Measurements from ENCODE around the gene NEU1.
"Not testable (repeated sequence)": the region's sequence is repeated elsewhere in the genome, so short reads cannot be mapped to it uniquely, and the experiment has no call there.

Gene NEU1

DNA sequence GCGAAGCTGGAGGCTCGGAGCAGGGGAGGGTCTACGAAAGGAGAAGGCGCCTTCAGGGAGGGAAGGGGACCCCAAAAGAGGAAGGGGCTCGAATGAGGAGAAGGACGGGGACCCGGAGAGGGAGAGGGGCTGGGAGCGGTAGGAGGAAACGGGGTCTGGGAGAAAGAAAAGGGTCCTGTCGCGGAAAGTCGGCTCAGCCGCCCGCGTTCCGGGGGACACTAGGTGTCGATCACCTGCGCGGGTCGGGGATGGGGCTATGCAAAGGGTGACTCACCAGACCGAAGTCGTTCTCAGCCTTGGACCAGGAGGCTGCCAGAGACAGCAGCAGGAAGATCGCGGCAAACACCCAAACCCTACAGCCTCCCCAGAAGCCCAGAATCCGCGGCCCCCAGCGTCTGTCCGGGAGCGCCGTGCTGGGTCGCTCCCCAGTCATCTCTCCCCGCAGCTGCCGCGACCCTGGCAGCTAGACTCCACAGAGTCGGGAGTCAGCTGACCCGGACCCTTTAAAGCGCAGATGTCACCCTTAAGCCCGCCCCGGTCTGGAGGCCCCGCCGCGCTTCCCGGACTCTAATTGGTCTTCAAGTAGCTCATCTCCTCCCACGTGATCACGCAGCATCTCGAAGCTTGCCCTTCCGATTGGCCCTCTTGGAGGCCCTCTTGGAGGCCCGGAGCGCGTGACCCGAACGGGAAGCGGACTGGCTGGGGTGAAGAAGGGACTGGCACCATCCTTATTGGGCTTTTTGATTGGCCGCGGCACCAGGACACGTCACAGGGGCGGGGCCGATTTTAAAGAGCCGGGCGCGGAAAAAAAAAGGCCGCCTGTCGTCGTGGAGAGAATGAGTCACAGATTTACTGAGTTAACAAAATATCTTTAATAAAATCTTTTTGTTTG is at the start of gene NEU1:
NEU1 (minus strand) TSS at position 478 of the 892 bp plus-strand sequence; CDS start at position 433, 45 bp downstream.
- peak; percentile 96 to 99 (median 99) for DNase-seq (ENCODE audit: low read depth in 2 of 3, low spot score in 1 of 3)

DNA sequence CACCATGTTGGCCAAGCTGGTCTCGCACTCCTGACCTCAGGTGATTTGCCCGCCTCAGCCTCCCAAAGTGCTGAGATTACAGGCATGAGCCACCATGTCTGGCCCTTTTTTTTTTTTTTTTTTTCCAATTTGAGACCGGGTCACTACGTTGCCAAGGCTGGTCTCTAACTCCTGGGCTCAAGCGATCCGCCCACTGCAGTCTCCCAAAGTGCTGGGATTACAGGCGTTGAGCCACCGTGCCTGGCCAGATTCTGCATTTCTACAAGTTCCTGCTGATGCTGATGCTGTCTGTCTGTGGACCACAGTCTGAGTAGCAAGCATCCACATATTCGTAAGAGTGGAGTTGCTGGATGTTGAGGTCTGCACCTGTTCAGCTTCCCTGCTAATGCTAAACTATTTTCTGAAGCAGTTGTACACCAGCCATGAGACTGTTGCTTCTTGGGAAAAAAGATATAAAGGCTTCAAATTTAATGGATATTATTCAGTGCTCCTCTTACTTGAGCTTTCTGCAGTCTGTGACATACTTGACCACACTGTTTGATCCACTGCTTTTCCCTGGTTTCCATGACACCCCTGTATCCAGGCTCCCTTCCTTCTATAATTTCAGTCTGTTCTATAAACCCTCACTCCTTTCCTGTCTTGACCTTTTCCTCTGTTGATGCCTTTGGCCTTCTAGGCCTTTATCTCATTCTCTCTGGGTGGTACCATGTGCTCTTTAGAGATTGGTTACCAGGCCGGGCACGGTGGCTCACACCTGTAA is 49.4 kb upstream of the NEU1 start:
- DNase-seq (ENCODE audit: low read depth in 2 of 3, low spot score in 1 of 3): no peak

DNA sequence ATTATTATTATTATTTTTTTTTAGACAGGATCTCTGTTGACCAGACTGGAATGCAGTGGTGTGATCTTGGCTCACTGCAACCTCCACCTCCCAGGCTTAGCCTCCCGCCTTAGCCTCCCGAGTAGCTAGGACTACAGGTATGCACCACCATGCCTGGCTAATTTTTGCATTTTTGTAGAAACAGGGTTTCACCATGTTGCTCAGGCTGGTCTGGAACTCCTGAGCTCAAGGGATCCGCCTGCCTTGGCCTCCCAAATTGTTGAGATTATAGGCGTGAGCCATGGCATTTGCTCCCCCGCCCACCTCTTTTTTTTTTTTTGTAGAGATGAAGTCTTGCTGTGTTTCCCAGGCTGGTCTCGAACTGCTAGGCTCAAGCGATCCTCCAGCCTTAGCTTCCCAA is 46.7 kb upstream of the NEU1 start:
- DNase-seq (ENCODE audit: low read depth in 2 of 3, low spot score in 1 of 3): not testable (repeated sequence)

DNA sequence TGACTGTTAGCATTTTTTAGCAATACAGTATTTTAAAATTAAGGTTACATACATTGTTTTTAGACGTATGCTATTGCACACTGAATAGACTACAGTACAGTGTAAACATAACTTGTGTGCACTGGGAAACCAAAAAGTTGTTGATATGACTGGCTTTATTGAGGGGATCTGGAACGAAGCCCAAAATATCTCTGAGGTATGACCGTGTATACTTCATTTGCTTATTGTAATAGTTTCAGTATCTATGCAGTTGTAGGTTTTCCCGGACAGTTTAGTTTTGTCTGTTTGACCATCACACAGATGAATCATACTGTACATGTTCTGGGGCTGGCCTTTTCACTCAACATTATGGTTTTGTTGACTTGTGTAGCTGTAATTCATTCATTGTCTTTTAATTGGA is 46.2 kb upstream of the NEU1 start:
- no peak for DNase-seq (ENCODE audit: low read depth in 2 of 3, low spot score in 1 of 3)

DNA sequence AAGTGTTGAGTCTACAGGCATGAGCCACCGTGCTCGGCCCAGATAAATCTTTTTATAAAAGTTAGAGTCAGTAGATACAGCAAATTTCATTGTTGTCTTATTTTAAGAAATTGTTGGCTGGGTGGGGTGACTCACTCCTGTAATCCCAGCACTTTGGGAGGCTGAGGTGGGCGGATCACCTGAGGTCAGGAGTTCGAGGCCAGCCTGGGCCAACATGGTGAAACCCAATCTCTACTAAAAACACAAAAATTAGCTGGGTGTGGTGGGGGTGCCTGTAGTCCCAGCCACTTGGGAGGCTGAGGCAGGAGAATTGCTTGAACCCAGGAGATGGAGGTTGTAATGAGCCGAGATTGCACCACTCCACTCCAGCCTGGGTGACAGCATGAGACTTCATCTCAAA is 45.6 kb upstream of the NEU1 start:
- DNase-seq (ENCODE audit: low read depth in 2 of 3, low spot score in 1 of 3): not testable (repeated sequence)

DNA sequence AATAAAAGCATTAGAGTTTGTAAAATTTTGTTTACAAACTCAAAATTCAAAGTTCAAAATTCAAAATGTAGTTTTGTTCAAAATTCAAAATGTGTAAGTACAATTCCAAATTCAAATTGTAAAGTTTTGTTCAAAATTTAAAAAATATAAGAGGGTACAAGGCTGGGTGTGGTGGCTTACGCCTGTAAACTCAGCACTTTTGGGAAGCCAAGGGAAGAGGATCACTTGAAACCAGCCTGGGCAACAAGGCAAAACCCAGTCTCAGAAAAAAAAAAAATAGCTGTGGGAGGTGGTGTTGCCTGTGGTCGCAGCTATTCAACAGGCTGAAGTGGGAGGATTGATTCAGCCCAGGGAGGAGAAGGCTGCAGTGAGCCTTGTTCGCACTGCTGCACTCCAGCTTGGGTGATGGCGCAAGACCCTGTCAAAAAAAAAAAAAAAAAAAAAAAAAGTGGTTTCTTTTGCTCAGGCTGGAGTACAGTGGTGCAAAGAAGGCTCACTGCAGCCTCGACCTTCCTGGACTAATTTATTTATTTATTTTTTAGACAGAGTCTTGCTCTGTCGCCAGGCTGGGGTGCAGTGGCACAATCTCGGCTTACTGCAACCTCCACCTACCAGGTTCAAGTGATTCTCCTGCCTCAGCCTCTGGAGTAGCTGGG is 44.7 kb upstream of the NEU1 start:
- no peak for DNase-seq (ENCODE audit: low read depth in 2 of 3, low spot score in 1 of 3)

DNA sequence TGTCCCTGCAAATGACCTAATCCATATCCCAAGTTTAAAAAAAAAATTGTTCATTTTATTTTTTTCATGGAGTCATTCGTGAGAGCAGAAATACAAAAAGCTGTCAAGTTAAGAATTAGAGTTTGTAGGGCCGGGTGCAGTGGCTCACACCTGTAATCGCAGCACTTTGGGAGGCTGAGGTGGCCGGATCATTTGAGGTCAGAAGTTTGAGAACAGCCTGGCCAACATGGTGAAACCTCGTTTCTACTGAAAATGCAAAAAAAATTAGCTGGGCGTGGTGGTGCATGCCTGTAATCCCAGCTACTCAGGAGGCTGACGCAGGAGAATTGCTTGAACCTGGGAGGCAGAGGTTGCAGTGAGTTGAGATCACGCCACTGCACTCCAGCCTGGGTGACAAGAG is 44.1 kb upstream of the NEU1 start:
- not testable (repeated sequence) for DNase-seq (ENCODE audit: low read depth in 2 of 3, low spot score in 1 of 3)

DNA sequence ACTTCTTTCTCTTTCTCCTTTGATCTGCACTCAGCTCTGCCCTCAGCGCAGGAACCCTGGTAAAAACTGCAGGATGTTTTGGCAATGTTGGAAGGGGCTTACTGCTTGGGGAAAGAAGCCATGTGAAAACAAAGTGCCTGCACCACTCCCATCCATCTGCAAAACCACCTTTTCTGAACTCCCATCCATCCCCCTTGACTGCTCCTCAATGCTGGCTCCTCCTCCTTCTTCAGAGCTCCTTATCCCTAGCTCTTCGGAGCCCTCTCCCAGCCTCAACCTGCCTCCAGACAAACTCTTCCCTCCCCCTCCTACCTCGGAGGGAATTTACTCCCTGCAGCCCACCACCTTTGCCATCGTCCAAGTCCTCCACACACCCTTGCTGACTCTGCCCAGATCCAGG is 43.5 kb upstream of the NEU1 start:
- no peak for DNase-seq (ENCODE audit: low read depth in 2 of 3, low spot score in 1 of 3)

DNA sequence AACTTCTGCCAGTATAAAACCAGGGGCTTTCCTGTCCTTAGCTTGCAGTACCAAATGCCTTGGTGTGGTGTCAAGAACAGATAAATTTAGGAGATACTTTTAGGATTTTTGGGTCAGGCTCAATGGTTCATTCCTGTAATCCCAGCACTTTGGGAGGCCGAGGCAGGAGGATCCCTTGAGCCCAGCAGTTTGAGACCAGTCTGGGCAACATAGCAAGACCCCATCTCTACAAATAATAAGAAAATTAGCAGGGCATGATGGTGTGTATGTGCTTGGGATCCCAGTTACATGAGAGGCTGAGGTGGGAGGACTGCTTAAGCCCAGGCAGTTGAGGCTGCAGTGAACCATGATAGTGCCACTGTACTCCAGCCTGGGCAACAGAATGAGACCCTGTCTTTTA is 42.4 kb upstream of the NEU1 start:
- no peak for DNase-seq (ENCODE audit: low read depth in 2 of 3, low spot score in 1 of 3)

DNA sequence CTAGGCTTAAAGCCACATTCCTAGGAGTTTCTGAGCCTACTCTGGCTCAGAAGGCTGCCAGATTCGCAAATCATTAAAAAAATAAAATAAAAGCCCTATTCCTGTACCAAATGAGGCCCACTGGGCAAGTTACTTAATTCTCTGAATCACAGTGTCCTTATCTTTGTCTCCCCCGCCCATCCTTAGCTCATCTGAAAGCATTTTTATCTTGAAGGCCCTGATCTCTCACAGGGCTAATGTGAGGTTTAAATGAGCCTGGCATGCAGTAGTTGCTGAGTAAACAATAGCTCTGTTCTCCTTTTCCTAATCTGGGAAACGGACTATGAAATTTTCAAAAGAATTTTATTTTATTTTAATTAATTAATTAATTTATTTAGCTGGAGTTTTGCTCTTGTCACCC is 41.3 kb upstream of the NEU1 start:
- no peak for DNase-seq (ENCODE audit: low read depth in 2 of 3, low spot score in 1 of 3)

DNA sequence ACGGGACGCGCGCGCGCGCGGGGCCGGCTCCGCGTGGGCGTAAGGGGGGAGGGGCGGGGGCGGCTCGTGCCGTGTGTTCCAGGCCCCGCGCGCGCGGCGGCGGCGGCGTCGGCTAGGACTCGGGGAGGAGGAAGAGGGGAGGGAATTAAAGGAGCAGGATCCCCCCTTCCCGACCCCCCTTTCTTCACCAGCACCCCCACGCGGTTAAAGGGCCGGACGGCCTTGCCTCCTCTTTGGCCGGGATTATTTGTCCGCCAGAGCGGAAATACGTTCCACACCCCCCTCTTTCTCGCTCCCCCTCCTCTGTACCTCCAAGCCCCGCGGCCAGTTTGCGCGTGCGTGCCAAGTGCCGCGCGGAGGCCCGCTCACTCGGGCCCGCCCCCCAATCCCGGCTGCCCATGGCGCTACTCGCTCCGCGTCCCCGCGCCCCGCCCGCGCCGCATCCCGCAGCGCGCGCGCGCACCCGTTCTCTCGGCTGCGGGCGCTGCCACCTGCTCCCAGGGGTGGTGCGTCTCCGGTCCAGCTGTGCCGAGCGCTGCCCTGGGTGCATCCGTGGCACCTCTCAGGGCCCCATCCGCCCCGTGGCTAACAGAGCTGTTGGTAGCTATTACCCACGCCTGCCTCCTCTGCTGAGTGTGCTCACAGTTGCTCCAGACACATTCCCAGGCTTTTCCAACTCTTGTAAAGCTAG is 39.5 kb upstream of the NEU1 start, which contains the start of gene ZBTB12:
ZBTB12 (minus strand) TSS at position 134 of the 691 bp plus-strand sequence. CDS start 781 bp downstream, outside the sequence.
- peak; percentile 67 to 81 (median 74) for DNase-seq (ENCODE audit: low read depth in 2 of 3, low spot score in 1 of 3)

DNA sequence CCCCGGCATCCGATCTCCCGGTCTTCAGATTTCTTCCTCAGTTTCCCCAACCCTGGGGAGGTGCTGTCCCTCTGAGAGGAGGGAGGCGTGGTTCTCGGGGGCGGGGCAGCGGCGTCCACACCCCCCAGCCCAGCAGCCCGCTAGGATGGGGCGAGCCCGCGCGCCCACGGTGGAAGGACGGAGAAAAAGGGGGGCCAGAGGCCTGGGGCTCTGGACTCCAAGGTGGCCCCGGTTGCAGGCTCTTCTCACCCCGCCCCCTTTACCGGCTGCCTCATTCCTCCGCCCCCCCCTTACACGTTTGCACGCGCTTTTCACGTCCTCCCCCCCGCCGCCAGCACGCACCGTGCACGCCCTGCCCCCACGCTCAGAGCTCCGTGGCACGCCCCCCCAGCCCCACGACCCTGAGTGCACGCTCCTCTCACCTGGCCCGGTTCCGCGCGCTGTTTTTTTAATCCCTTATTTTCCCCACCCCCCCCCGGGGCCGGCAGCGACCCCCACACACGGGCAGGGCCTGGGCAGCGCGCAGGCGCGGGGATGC is 38.9 kb upstream of the NEU1 start:
- DNase-seq (ENCODE audit: low read depth in 2 of 3, low spot score in 1 of 3): peak; percentile 33 to 47 (median 37)

DNA sequence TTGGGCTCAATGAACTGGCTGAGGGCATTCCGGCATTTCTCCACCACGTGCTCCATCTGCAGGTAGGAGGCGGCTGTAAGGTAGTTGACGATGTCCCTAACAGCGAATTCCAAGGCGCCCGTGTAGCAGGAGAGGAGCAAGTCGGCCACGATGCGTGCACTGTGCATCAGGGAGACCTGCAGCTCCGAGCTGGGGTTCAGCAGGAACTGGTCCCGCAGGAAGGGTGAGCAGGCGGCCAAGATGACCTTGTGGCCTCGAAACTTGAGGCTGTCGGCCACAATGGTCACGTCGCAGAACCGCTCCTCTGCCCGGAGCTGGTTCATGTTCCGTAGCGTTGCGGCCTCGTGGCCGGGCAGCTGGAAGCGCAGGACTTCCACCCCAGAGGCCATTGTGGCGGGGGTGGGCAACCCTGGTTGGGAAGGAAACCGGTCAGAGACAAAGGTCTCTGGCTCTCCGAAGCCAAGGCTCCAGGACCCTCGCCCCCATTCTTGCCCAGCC is 38.3 kb upstream of the NEU1 start:
- no peak for DNase-seq (ENCODE audit: low read depth in 2 of 3, low spot score in 1 of 3)

DNA sequence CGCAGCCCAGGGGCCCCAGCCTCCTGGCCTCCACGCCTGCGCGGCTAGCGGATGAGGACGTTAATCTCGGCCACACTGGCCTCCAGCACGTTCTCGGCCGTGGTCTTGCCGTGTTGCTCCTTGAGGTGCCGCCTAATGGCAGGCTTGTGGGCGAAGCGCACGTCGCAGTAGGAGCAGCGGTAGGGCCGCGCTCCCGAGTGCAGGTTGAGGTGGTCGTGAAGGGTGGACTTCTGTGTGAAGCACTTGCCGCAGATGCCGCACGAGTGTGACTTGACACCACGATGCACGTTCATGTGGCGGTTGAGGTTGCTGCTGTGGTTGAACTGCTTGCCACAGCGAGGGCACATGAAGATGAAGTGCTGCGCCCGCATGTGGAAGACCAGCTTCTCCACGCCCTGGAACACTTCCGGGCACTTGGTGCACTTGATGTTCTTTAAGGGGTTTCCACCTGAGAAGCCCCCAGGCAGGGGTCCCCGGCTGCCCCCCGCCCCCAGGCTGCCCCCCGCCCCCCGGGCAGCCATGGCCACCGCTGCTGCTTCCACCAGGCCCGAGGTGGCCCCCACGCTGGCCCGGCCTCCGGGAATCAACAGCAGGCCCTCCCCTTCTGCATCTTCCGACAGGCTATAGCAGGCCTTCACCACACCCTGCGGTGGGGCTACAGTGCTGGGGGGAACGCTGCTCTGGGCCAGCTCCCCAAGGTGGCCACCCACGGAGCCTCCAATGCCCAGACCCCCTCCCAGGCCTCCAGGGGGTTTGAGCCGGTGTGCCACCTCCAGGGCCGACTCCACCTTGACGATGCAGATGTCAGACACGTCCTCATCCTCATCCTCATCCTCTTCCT is 37.5 kb upstream of the NEU1 start:
- no peak for DNase-seq (ENCODE audit: low read depth in 2 of 3, low spot score in 1 of 3)

DNA sequence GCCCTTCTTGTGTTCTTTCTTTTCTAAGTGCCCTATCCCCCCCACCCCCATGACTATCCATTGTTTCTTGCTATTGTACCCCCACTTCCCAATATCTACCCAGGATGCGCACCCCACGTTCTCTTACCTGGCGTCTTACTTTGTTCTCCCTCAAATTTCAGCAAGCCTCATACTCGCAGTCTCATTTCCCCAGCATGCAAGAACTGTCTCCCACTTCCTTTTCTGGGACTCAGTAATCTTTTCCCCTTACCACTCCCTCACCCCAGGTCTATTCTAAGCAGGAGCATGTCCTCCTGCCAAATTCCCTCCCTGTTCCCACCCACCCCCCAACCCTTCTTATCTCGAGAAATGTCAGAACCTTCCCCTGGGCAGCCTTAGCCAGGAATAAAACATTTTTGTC is 36.6 kb upstream of the NEU1 start:
- no peak for DNase-seq (ENCODE audit: low read depth in 2 of 3, low spot score in 1 of 3)

DNA sequence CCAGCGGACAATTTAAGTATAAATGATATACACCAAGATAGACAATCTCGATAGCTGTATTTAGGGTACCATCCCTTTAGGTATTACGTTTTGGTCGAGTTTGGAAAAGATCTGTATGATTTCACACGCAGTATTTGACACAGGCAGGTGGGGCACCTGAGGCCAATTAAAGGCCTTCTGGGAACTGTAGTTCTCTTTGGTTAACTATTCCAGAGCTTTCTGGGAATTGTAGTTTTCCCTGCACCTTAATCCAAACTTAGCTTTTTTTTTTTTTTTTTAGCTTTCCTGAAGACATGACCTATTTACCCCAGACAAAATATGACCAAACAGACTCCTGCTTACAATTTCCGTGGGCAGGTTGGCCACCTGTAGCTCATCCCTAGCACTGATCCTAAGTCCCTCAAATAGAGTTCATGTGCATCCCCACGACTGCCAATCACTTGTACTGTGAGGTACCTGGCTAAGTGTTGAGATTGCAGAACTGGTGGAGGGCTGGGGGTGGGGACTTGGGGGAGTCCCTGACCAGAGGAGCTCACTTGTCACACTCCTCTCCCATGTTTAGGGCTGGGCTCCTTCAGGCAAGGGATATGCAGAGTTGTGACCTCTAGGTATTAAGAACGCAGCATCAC is 35.9 kb upstream of the NEU1 start:
- DNase-seq (ENCODE audit: low read depth in 2 of 3, low spot score in 1 of 3): no peak

DNA sequence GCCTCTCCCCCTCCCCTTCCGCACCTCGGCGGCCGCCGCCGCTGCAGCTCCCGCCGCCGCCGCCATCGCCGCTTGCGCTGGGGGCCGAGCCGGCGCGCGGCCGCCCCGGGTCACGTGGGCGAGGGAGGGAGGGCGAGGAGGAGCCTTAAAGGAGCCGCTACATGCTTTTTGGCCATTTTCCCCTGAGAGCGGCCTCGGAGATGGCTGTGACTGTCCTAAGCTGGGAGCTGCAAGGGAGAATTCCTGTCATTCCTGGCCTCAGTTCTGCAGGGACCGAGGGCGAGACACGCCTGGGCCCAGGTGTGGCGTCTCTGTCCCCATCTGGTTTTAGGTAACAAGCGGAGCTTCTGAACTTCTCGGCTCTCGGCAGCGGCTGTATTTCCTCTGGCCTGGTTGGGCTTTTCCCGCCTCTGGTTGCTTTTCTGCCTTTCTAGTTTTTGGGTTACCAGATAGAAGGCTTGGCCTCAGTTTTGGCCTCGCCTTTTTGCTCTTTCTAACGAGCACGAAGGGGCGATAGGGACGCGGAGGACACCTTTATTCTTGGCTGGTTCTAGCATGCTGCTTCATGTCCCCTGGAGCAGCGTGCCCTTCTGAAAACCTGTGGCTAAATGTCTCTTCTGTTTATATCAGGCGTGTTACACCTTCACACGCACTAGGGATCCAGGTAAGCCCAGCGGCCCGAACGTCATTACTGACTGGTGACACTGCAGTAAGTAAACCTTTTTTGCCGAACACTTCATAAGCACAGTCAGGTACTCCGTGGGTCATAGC is 35.2 kb upstream of the NEU1 start, which contains the start of gene EHMT2:
EHMT2 (minus strand) TSS at position 87 of the 771 bp plus-strand sequence; CDS start at position 66, 21 bp downstream.
- peak; percentile 68 to 84 (median 72) for DNase-seq (ENCODE audit: low read depth in 2 of 3, low spot score in 1 of 3)

All from stimulated activated CD4-positive, alpha-beta T cell treated with anti-CD3 and anti-CD28 coated beads, Interleukin-12 subunit alpha, Interleukin-12 subunit beta, amount 100 ng/mL, for 48 hours (primary cell).